Stimulated activated CD4-positive, alpha-beta T cell treated with anti-CD3 and anti-CD28 coated beads, Interleukin-2, amount 100 ng/mL, for 4 hours (primary cell): ENCODE results near the gene C16orf89.
"Not testable (repeated sequence)": the region's sequence is repeated elsewhere in the genome, so short reads cannot be mapped to it uniquely, and the experiment has no call there.

Experiments used
- DNase-seq: peaks from one replicate; pipeline ENCODE4 v3.0.0-alpha.2; 2020; ENCODE audit warnings: low read depth

Gene C16orf89

DNA sequence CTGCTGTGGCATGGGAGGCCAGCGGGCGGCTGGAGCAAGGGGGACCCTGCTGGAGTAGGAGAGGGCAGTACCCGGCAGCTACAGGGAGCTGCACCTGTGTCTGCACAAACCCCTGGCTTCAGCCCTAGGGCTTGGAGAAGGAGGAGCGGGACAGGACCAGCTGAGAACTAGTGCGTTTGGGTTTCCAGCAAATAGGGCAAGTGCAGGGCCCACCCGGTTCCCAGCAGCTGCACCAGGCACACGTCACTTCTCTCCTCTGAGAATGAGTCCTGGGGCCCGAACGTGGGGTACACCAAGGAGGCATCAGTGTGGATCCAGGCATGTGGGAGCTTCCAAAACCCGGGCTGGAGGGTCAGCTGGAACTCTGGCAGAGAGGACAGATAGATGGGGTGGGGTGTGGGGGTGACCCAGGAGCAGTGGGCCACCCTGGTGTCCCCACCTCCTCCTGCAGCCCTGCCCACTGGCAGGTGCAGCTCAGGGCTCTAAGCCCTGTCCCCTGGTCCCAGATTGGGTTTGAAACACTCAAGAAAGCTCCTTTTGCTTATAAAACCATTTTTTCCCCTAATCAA, 5.6 kb downstream of the C16orf89 start:
- DNase-seq: no peak

DNA sequence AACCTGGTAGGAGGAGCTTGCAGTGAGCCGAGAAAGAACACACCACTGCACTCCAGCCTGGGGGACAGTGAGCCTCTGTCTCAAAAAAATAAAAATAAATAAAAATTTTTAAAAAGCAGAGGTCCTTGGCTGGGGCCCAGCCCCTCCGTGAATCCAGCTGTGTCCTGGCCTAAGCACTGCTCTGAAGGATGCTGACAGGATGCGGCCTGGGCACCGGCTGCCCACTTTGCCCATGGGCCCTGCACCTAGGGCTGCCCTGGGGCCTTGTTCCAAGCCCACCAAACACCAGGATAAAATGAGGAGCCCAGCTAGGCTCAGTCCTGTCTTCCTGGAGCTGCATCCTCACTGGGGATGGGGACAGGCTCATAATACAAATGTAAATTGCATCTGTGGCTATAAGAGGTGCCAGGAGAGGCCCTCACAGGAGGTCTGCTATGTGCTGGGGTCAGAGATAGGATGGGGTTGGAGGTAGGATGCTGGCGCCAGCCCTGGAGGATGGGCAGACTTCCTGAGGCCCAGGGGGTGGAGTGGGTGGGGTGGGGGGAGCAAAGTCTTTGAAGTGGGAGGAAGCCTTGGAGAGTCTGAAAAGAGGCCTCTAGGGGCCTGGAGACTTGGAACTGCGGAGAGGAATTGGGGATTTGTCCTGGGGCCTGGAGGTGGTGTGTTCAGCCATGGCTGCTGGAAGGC, 6.2 kb downstream of the C16orf89 start:
- DNase-seq: no peak

DNA sequence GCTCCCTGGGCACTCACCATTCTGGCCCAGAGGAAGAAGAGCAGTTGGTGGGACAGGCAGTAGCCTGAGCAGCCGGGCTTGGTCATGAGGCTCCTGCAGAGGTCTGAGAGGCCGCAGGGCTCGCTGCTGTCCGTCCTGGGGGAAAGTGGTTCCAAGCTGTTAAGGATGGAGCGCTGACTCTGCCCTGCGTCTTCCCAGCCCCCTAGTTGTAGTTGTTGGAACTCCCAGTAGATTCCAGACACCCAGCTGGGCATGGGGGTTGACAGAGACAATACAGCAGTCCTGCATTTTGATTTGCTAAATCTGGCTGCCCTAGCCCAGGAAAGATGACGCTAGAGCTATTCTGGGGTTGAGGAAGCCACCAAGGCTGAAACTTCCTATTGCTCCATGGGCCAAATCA, 7.3 kb downstream of the C16orf89 start:
- DNase-seq: no peak

DNA sequence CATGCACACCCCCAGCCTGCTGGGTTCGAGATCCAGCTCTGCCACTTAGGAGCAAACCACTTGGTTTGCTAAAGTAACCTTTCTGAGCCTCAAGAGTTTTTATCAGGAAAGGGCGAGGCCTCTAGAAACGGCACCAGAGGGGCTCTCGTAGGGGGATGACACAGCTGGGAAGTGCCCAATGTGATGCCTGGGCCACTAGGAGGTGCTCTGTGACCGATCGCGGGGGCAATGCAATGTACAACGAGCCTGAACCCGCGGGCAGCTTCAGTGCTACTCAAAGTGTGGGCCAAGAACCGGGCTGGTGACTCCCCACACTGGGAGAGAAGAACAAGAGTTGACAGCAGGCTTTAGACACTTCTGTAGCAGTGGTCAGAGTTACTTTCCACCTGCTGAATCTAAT, 9.4 kb downstream of the C16orf89 start:
- peak; percentile 11 for DNase-seq

DNA sequence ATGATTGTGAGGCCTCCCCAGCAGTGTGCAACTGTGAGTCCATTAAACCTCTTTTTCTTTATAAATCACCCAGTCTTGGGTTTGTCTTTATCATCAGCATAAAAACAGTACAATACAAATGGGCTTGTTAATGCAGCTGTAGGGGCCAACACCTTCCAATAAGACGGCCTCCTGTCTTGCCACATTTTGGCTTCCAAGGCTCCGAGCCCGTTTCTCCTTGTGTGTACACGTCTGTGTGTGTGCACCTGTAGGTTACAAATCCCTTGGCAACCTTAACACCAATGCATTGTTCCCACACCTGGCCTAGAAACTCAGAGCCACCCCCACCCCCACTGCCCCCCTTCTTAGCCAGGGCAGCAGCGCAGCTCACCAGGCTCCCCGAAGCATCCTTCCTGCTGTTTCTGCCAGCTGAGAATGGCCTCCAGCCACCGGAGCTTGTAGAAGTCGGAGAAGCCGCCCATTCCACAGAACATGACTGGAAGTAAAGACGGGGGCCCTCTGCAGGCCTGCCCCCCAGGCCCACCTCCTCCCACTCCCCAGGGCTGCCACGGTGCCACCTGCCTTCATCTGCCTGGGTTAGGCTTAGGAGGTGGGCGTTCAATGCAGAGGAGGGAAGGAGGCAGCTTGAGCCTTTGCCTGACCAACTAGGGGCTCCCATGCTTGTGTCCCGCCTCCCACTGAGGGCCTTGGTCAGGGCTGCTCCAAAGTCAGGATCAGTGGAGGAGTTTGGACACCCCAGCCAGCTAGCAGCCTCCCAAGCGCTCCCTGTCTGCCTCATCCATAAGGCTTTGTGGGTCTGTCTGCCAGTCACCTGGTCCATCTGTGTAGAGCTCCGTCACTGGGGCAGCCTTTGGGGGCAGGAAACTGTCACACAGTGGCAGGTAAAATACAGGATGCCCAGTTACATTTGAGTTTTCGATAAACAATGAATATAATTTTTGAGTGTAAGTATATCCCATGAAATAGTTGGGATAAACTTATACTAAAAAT, 10.6 kb downstream of the C16orf89 start:
- DNase-seq: no peak

DNA sequence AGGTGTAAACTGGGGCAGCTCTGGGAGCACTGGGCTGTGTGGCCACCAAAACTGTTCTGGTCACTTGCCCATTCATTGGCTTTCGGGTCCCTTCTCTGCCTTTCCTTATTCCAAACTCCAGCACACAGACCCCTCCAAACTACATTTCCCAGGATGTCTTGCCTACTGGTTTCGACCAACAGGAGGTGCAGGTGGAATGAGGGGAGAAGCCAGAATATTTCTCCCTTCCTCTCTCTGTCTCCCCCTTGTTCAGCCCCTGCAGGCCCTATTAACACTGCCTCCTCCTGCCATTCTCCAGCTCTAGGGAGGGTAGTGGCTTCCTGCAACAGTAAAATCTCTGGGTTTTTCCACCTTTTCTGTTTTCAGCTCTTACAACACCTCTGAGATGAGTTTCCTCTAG, 18.8 kb downstream of the C16orf89 start:
- no peak for DNase-seq

DNA sequence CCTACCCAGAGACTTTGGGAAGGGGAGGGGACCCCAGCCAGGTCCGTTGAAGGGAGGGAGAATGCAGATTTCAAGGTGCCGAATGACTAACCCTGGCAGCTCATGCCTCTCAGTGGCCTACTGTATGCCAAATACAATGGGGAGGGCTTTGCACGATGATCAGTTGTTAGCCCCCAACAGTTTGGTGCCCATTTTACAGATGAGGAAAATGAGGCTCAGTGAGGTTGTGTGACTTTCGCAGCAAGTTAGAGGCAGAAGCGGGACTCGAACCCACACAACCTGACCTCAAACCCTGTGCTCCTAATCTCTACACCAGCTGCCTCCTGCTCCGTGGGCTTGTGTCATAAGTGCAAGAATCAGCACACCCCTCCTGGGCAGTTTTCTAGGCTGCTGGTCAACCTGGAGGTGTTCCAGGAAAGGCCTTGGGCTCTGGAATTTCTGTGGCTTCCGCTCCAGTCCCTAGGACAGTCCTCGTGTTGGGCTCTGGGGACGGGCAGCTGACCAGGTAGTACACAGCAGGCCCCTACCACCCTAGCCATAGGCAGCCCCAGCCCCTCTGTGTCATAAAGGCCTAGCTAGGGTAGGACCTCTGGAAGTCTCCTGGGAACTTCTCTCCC, 20.1 kb downstream of the C16orf89 start:
- no peak for DNase-seq

DNA sequence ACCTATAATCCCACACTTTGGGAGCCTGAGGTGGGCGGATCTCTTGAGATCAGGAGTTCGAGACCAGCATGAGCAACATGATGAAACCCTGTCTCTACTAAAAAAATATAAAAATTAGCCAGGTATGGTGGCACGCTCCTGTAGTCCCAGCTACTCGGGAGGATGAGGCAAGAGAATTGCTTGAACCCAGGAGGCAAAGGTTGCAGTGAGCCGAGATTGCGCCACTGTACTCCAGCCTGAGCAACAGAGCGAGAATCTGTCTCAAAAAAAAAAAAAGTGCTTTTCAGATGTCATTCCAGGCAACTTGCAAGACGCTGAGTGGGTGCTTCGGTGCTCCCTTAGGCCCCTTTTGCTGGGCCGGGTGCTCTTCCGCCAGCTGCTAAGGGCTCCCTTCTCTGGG, 21.2 kb downstream of the C16orf89 start:
- DNase-seq: not testable (repeated sequence)

DNA sequence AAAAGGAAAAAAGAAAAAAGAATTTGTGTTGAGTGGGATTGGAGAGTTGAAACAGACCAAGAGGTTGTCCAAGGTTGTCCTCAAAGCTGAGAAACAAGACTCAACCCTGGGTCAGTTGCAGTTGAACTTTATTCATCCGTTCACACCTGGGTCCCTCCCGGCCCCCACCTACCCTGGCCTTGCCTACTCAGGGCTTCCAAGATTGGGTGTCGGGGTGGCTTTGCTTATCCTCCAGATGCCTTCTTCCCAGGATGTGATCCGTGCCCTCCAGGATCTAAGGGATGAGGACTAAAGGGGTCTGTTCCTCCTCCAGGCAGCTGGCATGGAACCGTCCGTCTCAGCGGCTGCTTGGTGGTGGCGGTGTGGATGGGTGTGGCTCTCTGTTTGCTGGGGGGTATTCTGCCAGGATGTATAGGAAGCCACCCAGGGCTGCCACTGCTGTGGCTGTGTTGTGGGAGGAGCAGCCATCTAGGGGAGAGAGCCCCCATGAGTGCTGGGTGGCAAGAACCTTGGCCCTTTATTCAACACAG, 21.7 kb downstream of the C16orf89 start:
- DNase-seq: no peak

DNA sequence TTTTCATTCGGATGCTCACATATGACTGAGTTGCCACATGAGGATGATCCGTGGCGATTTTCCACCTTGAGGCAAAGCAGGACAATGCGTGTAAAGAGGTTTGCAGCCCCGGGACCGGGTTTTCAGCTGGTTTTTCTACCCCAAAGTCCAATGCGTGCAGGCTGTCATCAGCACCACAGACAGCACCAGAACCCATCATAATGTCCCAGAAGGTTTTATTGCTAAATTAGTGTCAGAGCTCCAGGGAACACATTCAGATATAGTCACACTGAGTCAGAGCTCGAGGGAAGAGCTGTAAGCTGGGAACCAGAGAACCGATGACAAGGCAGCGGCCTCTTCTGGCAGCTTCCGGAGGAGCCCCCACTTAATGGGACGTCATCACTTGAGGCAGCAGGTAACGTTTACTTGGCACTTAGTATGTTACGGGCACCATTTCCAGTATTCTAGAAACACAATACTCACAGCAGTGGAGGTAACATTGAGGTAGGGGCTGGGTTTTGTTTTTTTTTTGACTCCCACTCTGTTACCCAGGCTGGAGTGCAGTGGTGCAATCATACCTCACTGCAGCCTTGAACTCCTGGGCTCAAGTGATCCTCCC, 23.1 kb downstream of the C16orf89 start:
- DNase-seq: no peak

DNA sequence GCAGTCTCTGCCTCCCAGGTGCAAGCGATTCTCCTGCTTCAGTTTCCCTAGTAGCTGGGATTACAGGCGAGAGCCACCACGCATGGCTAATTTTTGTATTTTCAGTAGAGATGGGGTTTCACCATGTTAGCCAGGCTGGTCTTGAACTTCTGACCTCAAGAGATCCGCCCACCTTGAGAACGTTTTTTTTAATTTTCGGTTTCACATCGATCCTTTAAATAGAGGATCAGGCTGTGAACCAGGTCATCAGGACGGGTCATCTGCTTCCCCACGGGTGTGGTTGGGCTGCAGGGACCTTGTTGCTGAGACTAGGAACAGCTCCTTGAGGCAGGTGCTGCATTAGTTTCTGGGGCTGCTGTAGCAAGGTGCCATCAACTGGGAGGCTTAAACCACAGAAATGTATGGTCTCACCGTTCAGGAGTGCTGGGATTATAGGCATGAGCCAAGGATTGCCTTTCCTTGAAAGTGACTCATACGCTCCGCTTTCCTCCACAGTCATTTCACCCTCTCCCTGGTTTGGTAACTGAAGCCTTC, 24.1 kb downstream of the C16orf89 start:
- no peak for DNase-seq

DNA sequence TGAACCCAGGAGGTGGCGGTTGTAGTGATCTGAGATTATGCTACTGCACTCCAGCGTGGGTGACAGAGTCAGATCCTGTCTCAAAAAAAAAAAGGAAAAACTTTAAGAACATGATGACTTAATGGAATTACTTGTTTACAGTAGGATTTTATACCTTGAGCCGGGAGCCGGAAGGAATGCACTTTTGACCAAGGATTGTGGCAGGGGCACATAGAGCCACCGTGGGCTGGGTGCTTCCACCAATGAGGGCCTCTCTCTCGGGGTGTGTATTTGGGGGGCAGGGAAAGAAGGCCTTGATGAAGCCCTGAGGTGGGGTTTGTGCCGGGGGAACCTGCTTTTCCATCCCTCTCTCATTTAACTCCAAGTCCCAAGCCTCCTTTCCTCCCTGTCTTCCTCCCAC, 25.3 kb downstream of the C16orf89 start:
- DNase-seq: no peak

DNA sequence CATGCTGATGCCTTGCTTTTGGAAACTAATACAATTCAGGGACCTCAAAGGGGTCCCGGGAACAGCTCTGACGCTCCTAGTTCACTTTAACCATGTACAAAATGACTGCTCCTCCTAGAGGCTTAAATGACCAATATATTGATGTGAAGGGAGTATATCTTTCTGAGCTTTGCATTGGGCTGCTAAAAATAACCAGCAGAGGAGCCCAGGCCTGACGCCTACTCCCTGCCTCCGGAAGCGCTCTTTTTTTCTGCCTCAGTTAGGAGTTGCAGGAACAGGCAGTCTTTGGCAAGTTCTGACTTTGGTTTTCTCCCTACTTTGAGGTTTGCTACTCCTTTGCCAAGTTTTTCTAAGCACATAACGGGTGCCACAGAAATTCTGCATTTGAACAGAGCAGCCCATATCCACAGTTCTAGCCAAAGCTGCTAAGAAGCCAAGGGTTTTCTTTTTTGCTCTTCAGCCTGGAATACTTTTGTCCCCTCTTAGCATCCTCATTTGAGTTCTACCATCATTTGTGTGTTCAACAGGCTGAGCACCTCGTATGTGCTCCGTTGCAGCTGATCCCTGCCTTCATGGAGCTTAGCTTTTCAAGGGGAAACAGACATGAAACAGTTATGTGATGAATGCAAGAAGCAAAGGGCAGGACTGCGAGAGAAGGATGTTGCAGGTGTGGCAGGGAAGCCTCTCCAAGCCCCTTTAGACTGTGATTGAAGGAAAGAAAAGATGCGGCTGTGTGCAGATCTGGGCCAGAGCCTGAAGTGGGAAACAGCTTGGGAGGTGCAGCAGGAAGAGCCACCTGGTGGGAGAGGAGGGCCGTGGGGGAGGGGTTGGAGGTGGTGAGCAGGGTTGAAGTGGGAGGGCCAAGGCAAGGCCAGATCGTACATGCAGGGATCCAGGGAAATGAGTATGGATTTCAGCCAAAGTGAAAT, 29.3 kb downstream of the C16orf89 start:
- DNase-seq: no peak

DNA sequence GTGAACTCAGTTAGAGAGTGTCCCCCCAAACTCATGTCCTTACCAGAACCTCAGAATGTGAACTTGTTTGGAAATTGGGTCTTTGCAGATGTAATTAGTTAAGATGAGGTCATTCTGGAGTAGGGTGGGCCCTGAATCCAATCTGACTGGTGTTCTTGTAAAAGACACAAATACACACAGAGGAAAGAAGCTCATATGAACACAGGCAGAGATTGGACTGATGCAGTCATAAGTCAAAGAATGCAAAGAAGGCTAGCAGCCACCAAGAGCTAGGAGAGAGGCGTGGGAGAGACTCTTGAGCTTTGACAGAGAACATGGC, 29.9 kb downstream of the C16orf89 start:
- DNase-seq: no peak

DNA sequence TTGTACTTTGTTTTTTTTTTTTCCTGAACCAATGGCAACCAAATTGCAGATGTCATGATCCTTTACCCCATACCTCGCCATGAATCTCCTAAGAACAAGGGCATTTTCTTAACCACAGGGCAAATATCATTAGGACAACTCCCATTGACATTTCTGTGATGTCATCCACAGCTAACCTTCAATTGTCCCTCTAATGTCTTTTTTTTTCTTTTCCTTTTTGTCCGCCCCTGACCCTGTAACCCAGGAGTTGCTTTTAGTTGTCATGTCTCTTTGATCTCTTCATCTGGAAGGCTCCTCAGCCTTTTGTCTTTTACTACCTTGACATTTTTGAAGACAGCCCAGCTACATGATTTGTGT, 31.6 kb downstream of the C16orf89 start:
- no peak for DNase-seq

DNA sequence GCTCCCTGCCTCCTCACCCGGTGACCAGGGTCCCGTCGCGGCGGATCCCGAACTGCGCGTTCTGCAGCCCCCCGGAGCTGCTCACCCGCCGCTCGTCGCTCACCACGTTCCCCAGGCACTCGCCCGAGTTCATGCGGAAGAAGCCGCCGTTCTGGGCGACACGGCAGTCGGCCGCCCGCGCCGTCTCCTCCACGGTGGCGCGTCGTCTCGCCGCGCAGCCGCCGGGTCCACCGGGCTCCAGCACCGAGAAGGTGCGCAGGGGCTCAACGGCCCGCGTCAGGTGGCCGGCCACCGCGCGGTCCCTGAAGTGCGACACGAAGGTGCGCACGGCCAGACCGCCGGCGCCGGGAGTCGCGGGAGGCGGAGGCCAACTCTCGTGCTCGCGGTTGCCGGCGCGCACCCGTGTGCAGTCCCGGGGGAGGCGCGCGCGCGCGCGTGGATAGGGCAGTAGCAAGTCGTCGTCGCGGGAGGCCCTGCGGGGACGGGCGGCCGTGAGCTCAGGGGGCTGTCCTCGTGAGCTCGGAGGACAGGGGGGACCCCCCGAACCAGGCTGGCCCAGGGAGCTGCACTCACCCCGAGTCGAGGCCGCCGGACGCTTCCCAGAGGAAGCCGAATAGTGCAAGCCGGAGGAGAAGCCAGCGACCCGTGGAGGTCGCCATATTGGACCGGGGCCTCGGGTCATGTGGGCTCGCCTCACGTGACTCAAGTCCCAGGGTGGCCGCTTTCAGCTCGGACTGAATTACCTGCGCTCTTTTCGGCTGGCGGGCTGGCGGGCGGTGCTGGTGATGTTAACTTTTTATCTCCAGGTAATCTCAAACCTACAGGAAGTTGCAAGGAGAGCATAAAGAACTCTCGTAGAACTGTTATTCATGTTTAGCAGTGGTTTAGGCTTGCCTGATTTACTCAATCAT, 32.2 kb downstream of the C16orf89 start, which contains the start of gene NAGPA:
NAGPA (minus strand) TSS at position 680 of the 911 bp plus-strand sequence; CDS start at position 659, 21 bp downstream.
- DNase-seq: peak; percentile 74

DNA sequence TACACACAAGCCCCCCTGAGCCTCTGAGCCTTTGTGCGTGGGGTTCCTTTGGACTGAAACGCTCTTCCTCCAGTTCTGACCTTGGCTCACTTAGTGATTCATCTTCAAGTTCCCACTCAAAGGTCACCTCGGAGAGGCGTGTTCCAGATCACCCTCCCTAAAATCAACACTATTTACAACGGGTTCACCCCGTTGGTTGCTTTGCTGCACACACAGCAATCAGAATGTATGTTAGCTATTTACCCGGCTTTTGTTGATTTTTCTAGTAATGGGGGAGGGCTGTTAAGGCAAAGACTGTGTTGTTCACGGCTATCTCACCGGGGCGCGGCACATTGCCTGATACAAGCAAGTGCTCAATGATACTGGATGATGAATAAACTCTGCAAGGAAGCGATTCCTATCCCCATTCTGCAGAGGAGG, 33.0 kb downstream of the C16orf89 start:
- no peak for DNase-seq

DNA sequence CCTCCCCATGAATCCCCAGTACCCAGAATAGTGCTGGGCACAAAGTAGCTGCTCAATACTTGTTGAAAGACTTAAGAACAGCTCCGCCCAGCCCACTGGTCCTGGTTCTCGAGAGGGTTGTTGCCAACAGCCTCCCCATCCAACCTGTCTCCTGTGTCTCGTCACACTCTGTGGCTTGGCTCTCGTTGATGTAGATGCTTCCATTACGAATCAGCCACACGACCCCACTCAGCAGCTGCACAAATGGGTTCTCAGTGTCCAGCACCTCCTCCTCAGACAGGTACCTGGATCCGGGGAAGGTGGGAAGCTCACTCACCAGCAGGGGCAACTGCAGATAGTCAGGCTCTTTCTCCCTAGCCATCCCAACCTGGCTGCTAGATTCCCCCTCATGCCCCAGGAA, 34.2 kb downstream of the C16orf89 start:
- DNase-seq: no peak

DNA sequence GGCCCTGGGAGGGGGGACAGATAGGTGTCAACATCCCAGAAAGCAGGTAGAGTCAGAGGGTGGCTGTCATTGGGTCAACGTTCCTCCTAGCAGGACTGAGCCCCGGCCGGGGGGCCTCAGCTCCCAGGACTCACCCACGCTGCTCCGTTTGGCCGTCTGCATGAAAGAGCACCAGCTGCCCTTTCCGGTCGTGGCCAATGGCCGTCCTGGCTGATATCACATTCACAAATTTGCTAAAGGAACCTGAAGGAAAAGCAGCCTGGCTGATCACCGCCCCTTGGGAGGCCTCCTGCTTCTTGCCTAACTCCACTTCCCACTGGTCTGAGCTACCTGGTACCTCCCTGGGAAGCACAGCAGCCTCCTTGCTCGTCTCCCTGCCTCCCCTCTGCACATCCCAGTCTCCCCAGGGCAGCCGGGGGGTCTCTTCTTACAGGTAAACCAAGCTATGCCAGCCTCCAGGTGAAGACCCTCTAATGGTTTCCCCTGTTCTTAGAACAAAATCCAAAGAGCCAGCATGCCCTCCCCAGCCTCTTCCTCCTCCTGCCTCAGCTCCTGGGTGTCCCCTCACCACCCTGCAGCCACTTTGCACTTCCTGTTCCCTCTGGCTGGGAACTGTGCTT, 35.4 kb downstream of the C16orf89 start:
- DNase-seq: no peak
